MCF 10A (cell line): Measurements from ENCODE around the gene GNG7. TPM values are rescaled to one million over a fixed set of nuclear protein-coding genes. Genes with fewer than 3 reads are reported as not detected.

ENCODE experiments used
- BruUV-seq: library from RNA; stranded (reverse); fragments of 400-500 nt; replicated peaks from 2 replicates; lab custom pipeline; 2021; lab: Mats Ljungman, UMichigan
- CTCF ChIA-PET: fragments of 300-600 bp; sonication (Branson Sonifier 250); formaldehyde crosslinking; extraction: SDS; loops from one replicate; lab custom pipeline; 2021; ENCODE audit warnings: antibody characterized with exemption, inconsistent platforms; lab: Yijun Ruan, JAX
- POLR2A ChIA-PET: fragments of 300-600, 350-650 bp; sonication (Branson Sonifier 250); formaldehyde crosslinking; extraction: SDS; loops from one replicate; lab custom pipeline; 2020; ENCODE audit warnings: antibody characterized with exemption, inconsistent platforms; lab: Yijun Ruan, JAX
- DNase-seq: peaks from one replicate; pipeline ENCODE4 v3.0.0-alpha.2; 2018; ENCODE audit not compliant: unreplicated experiment
- H3K27ac Mint-ChIP-seq: one replicate; pipeline ENCODE4 v1.8.0; 2022; ENCODE audit warnings: mild to moderate bottlenecking, low read depth, mixed read lengths; ENCODE audit not compliant: unreplicated experiment
- H3K27me3 Mint-ChIP-seq: one replicate; pipeline ENCODE4 v1.8.0; 2022; ENCODE audit warnings: mixed read lengths; ENCODE audit not compliant: insufficient read depth, unreplicated experiment
- H3K36me3 Mint-ChIP-seq: one replicate; pipeline ENCODE4 v1.8.0; 2022; ENCODE audit warnings: mild to moderate bottlenecking, moderate library complexity, mixed read lengths; ENCODE audit not compliant: insufficient read depth, unreplicated experiment
- H3K4me1 Mint-ChIP-seq: one replicate; pipeline ENCODE4 v1.8.0; 2022; ENCODE audit warnings: mixed read lengths; ENCODE audit not compliant: insufficient read depth, unreplicated experiment
- H3K4me3 Mint-ChIP-seq: one replicate; pipeline ENCODE4 v1.8.0; 2022; ENCODE audit warnings: mild to moderate bottlenecking, moderate library complexity, mixed read lengths; ENCODE audit not compliant: unreplicated experiment
- H3K9me3 Mint-ChIP-seq: one replicate; pipeline ENCODE4 v1.8.0; 2022; ENCODE audit warnings: mixed read lengths; ENCODE audit not compliant: unreplicated experiment
- CTCF ChIP-seq: fragments of 200-600 bp; IDR thresholded peaks from one replicate; pipeline ENCODE4 v1.8.0; 2022; ENCODE audit warnings: antibody characterized with exemption, mild to moderate bottlenecking; ENCODE audit not compliant: unreplicated experiment
- intact Hi-C: fragments of 100-400 bp; cut with micrococcal nuclease; formaldehyde crosslinking; loops from 2 replicates; pipeline ENCODE4 v1.14.1; 2022
- total RNA-seq: library from RNA; stranded (reverse); gene quantifications from 2 replicates; pipeline ENCODE4 v1.2.3, GENCODE V29; 2022

The GNG7 gene
- total RNA-seq, 1 experiment from 2014 or later: 0.51 TPM

- no peak for TF ChIP-seq CTCF
- Mint-ChIP-seq H3K27ac (no peak overlapping the region), H3K9me3 (no peaks in the 10 kb centered on the region), H3K4me3 (no peak overlapping the region), H3K4me1 (no peaks in the 10 kb centered on the region), H3K36me3 (no peaks in the 10 kb centered on the region), H3K27me3 (no peaks in the 10 kb centered on the region)
- no TSS peak for BruUV-seq
- ChIA-PET CTCF (interaction anchor here (0.6 kb wide), 1 partner anchor 38 kb away, joined by 3 read pairs; no protein-coding TSS in a partner anchor), POLR2A (no interaction called here)
- intact Hi-C loops: loop anchor here (10.0 kb wide), 1 partner anchor 358 kb away; no protein-coding TSS in a partner anchor
- no peak for DNase-seq
Observed at GRCh38 chr19:2686360-2686759, 16.1 kb downstream of the GNG7 start.

GRCh38 chr19:2685204-2685704, 17.2 kb downstream of the GNG7 start:
- H3K36me3 Mint-ChIP-seq: no peaks in the 10 kb centered on the region
- CTCF ChIA-PET: no interaction called here

GRCh38 chr19:2683430-2684003, 19.0 kb downstream of the GNG7 start:
- ChIA-PET CTCF (no interaction called here), POLR2A (no interaction called here)
- H3K36me3 Mint-ChIP-seq: no peaks in the 10 kb centered on the region
- no peak overlapping the region for H3K27ac Mint-ChIP-seq
- H3K27me3 Mint-ChIP-seq: peaks cover 18% of the 10 kb centered on the region
- BruUV-seq: no TSS peak
- TF ChIP-seq CTCF: no peak
- H3K4me1 Mint-ChIP-seq: no peaks in the 10 kb centered on the region
- DNase-seq: no peak
- intact Hi-C loops: loop anchor here (10.0 kb wide), 1 partner anchor 361 kb away; no protein-coding TSS in a partner anchor
- H3K9me3 Mint-ChIP-seq: no peaks in the 10 kb centered on the region
- no peak overlapping the region for H3K4me3 Mint-ChIP-seq

More at GRCh38 chr19:2685204-2685704, 17.2 kb downstream of the GNG7 start:
- Mint-ChIP-seq H3K4me1 (no peaks in the 10 kb centered on the region), H3K4me3 (no peak overlapping the region), H3K27ac (no peak overlapping the region), H3K27me3 (peaks cover 1% of the 10 kb centered on the region), H3K9me3 (no peaks in the 10 kb centered on the region)
- DNase-seq: no peak
- intact Hi-C loops: loop anchor here (10.0 kb wide), 1 partner anchor 360 kb away; no protein-coding TSS in a partner anchor
- no peak for TF ChIP-seq CTCF
- POLR2A ChIA-PET: interaction anchor here (0.7 kb wide), 2 partner anchors 96 to 415 kb away, joined by 4 to 5 read pairs; no protein-coding TSS in a partner anchor
- BruUV-seq: no TSS peak

GRCh38 chr19:2680808-2681207, 21.7 kb downstream of the GNG7 start:
- CTCF ChIA-PET: interaction anchor here (0.6 kb wide), 1 partner anchor 771 kb away, joined by 3 read pairs; no protein-coding TSS in a partner anchor
- H3K27ac Mint-ChIP-seq: no peak overlapping the region
- POLR2A ChIA-PET: no interaction called here

More at GRCh38 chr19:2680808-2681207, 21.7 kb downstream of the GNG7 start:
- intact Hi-C loops: loop anchor here (10.0 kb wide), 1 partner anchor 364 kb away; no protein-coding TSS in a partner anchor
- no peak for DNase-seq
- Mint-ChIP-seq H3K36me3 (no peaks in the 10 kb centered on the region), H3K27me3 (peaks cover 46% of the 10 kb centered on the region), H3K9me3 (no peaks in the 10 kb centered on the region), H3K4me1 (no peaks in the 10 kb centered on the region), H3K4me3 (no peak overlapping the region)
- no peak for TF ChIP-seq CTCF
- no TSS peak for BruUV-seq
